Stomach (tissue), 9 donors: ENCODE data around the gene DENND1B. TPM values are rescaled to one million over a fixed set of nuclear protein-coding genes. Genes with fewer than 3 reads are reported as not detected.

Source experiments
- DNase-seq, 2 donors: peaks; one replicate each; pipeline versions ENCODE4 v3.0.0 to v3.0.0-alpha.2; 2013 to 2019
- H3K27ac ChIP-seq, 5 donors: fragments of 200-600 bp in 4 of 5; sonication (generic) in 4 of 5; one replicate each; pipeline ENCODE4 v1.5.1; 2013 to 2019; ENCODE audit warnings: mild to moderate bottlenecking in 1 of 5, moderate library complexity in 1 of 5
- H3K27me3 ChIP-seq, 3 donors: fragments of 200-600 bp; sonication (generic); one replicate each; pipeline ENCODE4 v1.5.1; 2017 to 2019; ENCODE audit warnings: mixed run types in 1 of 3
- H3K36me3 ChIP-seq, 4 donors: fragments of 200-600 bp; sonication (generic); 1 replicate in 3 of 4; 2 replicates in 1 of 4; pipeline ENCODE4 v1.5.1; 2016 to 2019
- H3K4me1 ChIP-seq, 4 donors: fragments of 200-600 bp; sonication (generic); one replicate each; pipeline ENCODE4 v1.5.1; 2016 to 2019
- H3K4me3 ChIP-seq, 4 donors: fragments of 200-600 bp; sonication (generic) in 3 of 4; one replicate each; pipeline ENCODE4 v1.5.1; 2016 to 2019; ENCODE audit warnings: mild to moderate bottlenecking in 1 of 4
- H3K9me3 ChIP-seq, 4 donors: fragments of 200-600 bp; sonication (generic); one replicate each; pipeline ENCODE4 v1.5.1; 2016 to 2019
- CTCF ChIP-seq, 7 experiments: fragments of 450-650 bp in 4 of 7; fragments of 200-600 bp in 3 of 7; sonication (generic) in 3 of 7; IDR thresholded peaks; one replicate each; pipeline ENCODE4 v1.5.1; 2016 to 2019; ENCODE audit warnings: antibody characterized with exemption in 7 of 7, control low read depth in 2 of 7, mild to moderate bottlenecking in 1 of 7
- EP300 ChIP-seq: sonication (generic); formaldehyde crosslinking; IDR thresholded peaks from one replicate; pipeline ENCODE4 v1.6.1; 2017; ENCODE audit warnings: antibody characterized with exemption
- POLR2A ChIP-seq, 4 donors: fragments of 450-650 bp; IDR thresholded peaks; one replicate each; pipeline ENCODE4 v1.6.1; 2016; ENCODE audit warnings: antibody characterized with exemption in 4 of 4, control low read depth in 2 of 4, mild to moderate bottlenecking in 1 of 4, moderate library complexity in 1 of 4
- POLR2AphosphoS5 ChIP-seq, 3 donors: sonication (generic); formaldehyde crosslinking; IDR thresholded peaks; one replicate each; pipeline ENCODE4 v1.6.1; 2016; ENCODE audit warnings: antibody characterized with exemption in 3 of 3
- WGBS, 5 donors: extraction: QIAGEN DNeasy Blood & Tissue Kit in 3 of 5; methylation state at CpG; one replicate each; pipeline versions ENCODE4 v1.1.5 to v1.1.7; 2013 to 2018; 5-methylcytosine and 5-hydroxymethylcytosine counted together
- intact Hi-C: fragments of 100-400 bp; cut with DNase I; formaldehyde crosslinking; loops from one replicate; pipeline ENCODE4 v1.15.1; 2023; ENCODE audit warnings: low total_unique reads
- polyA plus RNA-seq, 3 donors: library from polyadenylated mRNA; stranded (reverse); fragments of 200-250 nt; gene quantifications; one replicate each; pipeline ENCODE4 v1.2.3, GENCODE V29; 2013
- total RNA-seq, 5 donors: library from RNA; depleted of rRNA; stranded (reverse); fragments of >200 nt; gene quantifications; one replicate each; pipeline versions ENCODE4 v1.1.0 to v1.2.3, GENCODE V29; 2014 to 2016
- donor health status: healthy with polysubstance abuse.
- donor health status: Bipolar disorder and iron deficiency.
- donor health status: healthy.

DENND1B gene
- total and polyA plus RNA-seq, 8 donors: 2.9 to 435 (median 13.7) TPM

- Histone ChIP-seq H3K36me3 (peaks cover 0 to 5% (median 0%) of the 10 kb centered on the region in 4 donors), H3K4me1 (no peaks in the 10 kb centered on the region), H3K27me3 (no peaks in the 10 kb centered on the region), H3K27ac (no peak overlapping the region), H3K4me3 (no peak overlapping the region), H3K9me3 (no peaks in the 10 kb centered on the region)
- WGBS, 5 donors: 91 to 95% (median 92%) methylated on average over 3 of the region's 3 CpGs
- no peak for DNase-seq
- intact Hi-C loops: no loop called here
- no peak for TF ChIP-seq EP300
- no peak for TF ChIP-seq POLR2AphosphoS5 (IDR thresholded peaks at IDR 0.05)
- no peak for TF ChIP-seq POLR2A (IDR thresholded peaks at IDR 0.05)
- TF ChIP-seq CTCF (IDR thresholded peaks at IDR 0.05): no peak
These were observed 174.5 kb downstream of the DENND1B start for GRCh38 chr1:197600751-197601150.

- no peak for TF ChIP-seq CTCF (IDR thresholded peaks at IDR 0.05)
- no peak for TF ChIP-seq POLR2A (IDR thresholded peaks at IDR 0.05)
- no peak for TF ChIP-seq POLR2AphosphoS5 (IDR thresholded peaks at IDR 0.05)
- TF ChIP-seq EP300: no peak
- Histone ChIP-seq H3K4me3 (no peak overlapping the region), H3K9me3 (no peaks in the 10 kb centered on the region), H3K36me3 (peaks cover 0 to 12% (median 4%) of the 10 kb centered on the region in 4 donors), H3K27me3 (no peaks in the 10 kb centered on the region), H3K4me1 (no peaks in the 10 kb centered on the region), H3K27ac (no peak overlapping the region)
- no peak for DNase-seq
- WGBS, 5 donors: 81 to 85% (median 83%) methylated on average over 3 of the region's 3 CpGs
- intact Hi-C loops: no loop called here
These were observed 175.5 kb downstream of the DENND1B start for GRCh38 chr1:197599789-197600188.

GRCh38 chr1:197598935-197599334 is 176.3 kb downstream of the DENND1B start:
- intact Hi-C loops: no loop called here
- WGBS, 5 donors: 74 to 95% (median 86%) methylated on average over 1 of the region's 1 CpG
- TF ChIP-seq POLR2A (IDR thresholded peaks at IDR 0.05) (no peak), EP300 (no peak), POLR2AphosphoS5 (IDR thresholded peaks at IDR 0.05) (no peak), CTCF (IDR thresholded peaks at IDR 0.05) (no peak)
- H3K36me3 ChIP-seq: peaks cover 0 to 12% (median 6%) of the 10 kb centered on the region in 4 donors
- H3K4me1 ChIP-seq: no peaks in the 10 kb centered on the region
- no peak overlapping the region for H3K27ac ChIP-seq
- no peaks in the 10 kb centered on the region for H3K9me3 ChIP-seq
- no peak overlapping the region for H3K4me3 ChIP-seq
- H3K27me3 ChIP-seq: no peaks in the 10 kb centered on the region
- no peak for DNase-seq

GRCh38 chr1:197595304-197595904 is 179.9 kb downstream of the DENND1B start:
- Histone ChIP-seq H3K27me3 (no peaks in the 10 kb centered on the region), H3K36me3 (peaks cover 0 to 14% (median 10%) of the 10 kb centered on the region in 4 donors), H3K9me3 (no peaks in the 10 kb centered on the region), H3K4me1 (no peaks in the 10 kb centered on the region), H3K4me3 (no peak overlapping the region), H3K27ac (no peak overlapping the region)
- DNase-seq: no peak
- 68 to 76% (median 71%) methylated on average over 5 of the region's 5 CpGs for WGBS, 5 donors
- no peak for TF ChIP-seq POLR2A (IDR thresholded peaks at IDR 0.05)
- TF ChIP-seq POLR2AphosphoS5 (IDR thresholded peaks at IDR 0.05): no peak
- TF ChIP-seq CTCF (IDR thresholded peaks at IDR 0.05): no peak
- no peak for TF ChIP-seq EP300
- intact Hi-C loops: no loop called here
